Activated T-cell treated with anti-CD3 and anti-CD28 coated beads for 4 hours (primary cell): ENCODE data around the gene MRS2.
A peak's percentile ranks its signal among the peaks of the same experiment; 100 is the strongest.
"Not testable (repeated sequence)": the region's sequence is repeated elsewhere in the genome, so short reads cannot be mapped to it uniquely, and the experiment has no call there.

Experiments
- DNase-seq: peaks from one replicate; pipeline ENCODE4 v3.0.0-alpha.2; 2020

The MRS2 gene

GRCh38 chr6:24391756-24392405 lies 10.9 kb upstream of the MRS2 start:
- DNase-seq: no peak

GRCh38 chr6:24394061-24394779 lies 8.5 kb upstream of the MRS2 start:
- no peak for DNase-seq

- DNase-seq: no peak
Measured at GRCh38 chr6:24394780-24395437, 7.8 kb upstream of the MRS2 start.

GRCh38 chr6:24396824-24397223 lies 5.9 kb upstream of the MRS2 start:
- no peak for DNase-seq

- DNase-seq: no peak
Measured at GRCh38 chr6:24397631-24398030, 5.1 kb upstream of the MRS2 start.

GRCh38 chr6:24400045-24401039 lies 2.4 kb upstream of the MRS2 start:
- not testable (repeated sequence) for DNase-seq

GRCh38 chr6:24401458-24401857 lies 1.3 kb upstream of the MRS2 start:
- no peak for DNase-seq

- DNase-seq: no peak
Measured at GRCh38 chr6:24403501-24403824, 727 bp downstream of the MRS2 start.

- no peak for DNase-seq
Measured at GRCh38 chr6:24405262-24405661, 2.5 kb downstream of the MRS2 start.

GRCh38 chr6:24408719-24409410 lies 6.1 kb downstream of the MRS2 start:
- no peak for DNase-seq

GRCh38 chr6:24410622-24411021 lies 7.9 kb downstream of the MRS2 start:
- DNase-seq: no peak

GRCh38 chr6:24412294-24412693 lies 9.6 kb downstream of the MRS2 start:
- no peak for DNase-seq

- not testable (repeated sequence) for DNase-seq
Measured at GRCh38 chr6:24414531-24414930, 11.8 kb downstream of the MRS2 start.

- DNase-seq: no peak
Measured at GRCh38 chr6:24415753-24416152, 13.0 kb downstream of the MRS2 start.

- no peak for DNase-seq
Measured at GRCh38 chr6:24419526-24419925, 16.8 kb downstream of the MRS2 start.

GRCh38 chr6:24425091-24425490 lies 22.4 kb downstream of the MRS2 start:
- no peak for DNase-seq

GRCh38 chr6:24426729-24427446 lies 24.2 kb downstream of the MRS2 start:
- DNase-seq: no peak

GRCh38 chr6:24428615-24429014 lies 25.9 kb downstream of the MRS2 start:
- no peak for DNase-seq

- DNase-seq: no peak
Measured at GRCh38 chr6:24429146-24429545, 26.4 kb downstream of the MRS2 start.

GRCh38 chr6:24430086-24430485 lies 27.4 kb downstream of the MRS2 start:
- DNase-seq: no peak

GRCh38 chr6:24431045-24431451 lies 28.3 kb downstream of the MRS2 start:
- DNase-seq: peak; percentile 14

GRCh38 chr6:24432611-24433010 lies 29.9 kb downstream of the MRS2 start:
- DNase-seq: no peak
